ENCODE measurements around the gene SAMMSON.

DNA sequence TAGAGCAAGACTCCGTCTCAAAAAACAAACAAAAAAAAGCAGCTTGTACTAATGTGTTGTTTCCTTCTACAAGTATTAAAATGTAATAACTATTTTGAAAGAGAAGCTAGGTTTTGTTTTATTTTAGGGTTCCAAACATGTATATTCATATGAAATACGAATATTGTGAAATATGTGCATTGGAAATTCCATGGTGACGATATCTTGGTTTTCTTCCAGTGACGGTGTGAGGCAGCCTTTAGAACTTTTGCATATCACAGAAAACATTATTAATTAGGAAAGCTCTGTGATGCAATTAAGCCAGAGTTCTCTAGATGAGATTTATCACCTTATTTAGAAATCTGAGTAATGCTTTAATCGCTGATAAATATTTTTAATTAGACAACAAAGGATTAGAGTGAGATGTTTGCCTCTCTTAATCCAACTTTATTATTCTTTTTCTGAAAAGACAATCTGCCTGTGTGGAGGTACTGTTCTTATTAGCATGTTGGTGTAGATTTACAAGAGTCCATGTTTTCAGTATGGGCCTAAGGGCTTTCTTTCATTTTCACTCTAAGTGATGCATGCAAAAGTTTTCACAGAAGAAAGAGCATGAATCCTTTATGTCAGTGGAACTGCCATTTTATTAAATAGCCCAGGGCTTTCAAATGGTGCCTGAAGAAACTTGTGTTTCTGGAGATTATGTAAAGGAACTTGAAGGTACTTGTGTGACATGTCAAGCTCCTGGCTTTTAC lies 37.7 kb upstream of the SAMMSON start:
- no peak for TF ChIP-seq CTCF (IDR thresholded peaks at IDR 0.05)
- TF ChIP-seq POLR2A (IDR thresholded peaks at IDR 0.05): no peak
